HCT116 (cell line): ENCODE results near the gene FHL3. TPM values are rescaled to one million over a fixed set of nuclear protein-coding genes. Genes with fewer than 3 reads are reported as not detected.

Experiments used
- ATAC-seq: fragments of 200-7000 bp; cut with Tn5 transposase; 2 replicates; pipeline ENCODE4 v1.9.1; 2020; ENCODE audit warnings: mild to moderate bottlenecking, moderate library complexity
- BruUV-seq: library from RNA; stranded (reverse); fragments of 400-500 nt; replicated peaks from 2 replicates; lab custom pipeline; 2021; lab: Mats Ljungman, UMichigan
- CTCF ChIA-PET: fragments of 300-600 bp; sonication (Branson Sonifier 250); formaldehyde crosslinking; loops from one replicate; lab custom pipeline; 2021; ENCODE audit warnings: antibody characterized with exemption; lab: Charles Lee
- POLR2A ChIA-PET: fragments of 300-600, 350-600 bp; sonication (Branson Sonifier 250); formaldehyde crosslinking; loops from one replicate; lab custom pipeline; 2021; ENCODE audit warnings: antibody characterized with exemption; lab: Charles Lee
- RAD21 ChIA-PET, 2 experiments: fragments of 300-600 bp; sonication (Branson Sonifier 250); formaldehyde crosslinking; loops; one replicate each; lab custom pipeline; 2023; ENCODE audit warnings: low total read pairs in 2 of 2; ENCODE audit not compliant: uncharacterized antibody in 2 of 2, unreplicated experiment in 2 of 2, low non-redundant PET in 1 of 2; lab: Charles Lee
- DNase-seq: peaks from one replicate; pipeline ENCODE4 v3.0.0-alpha.2; 2010; ENCODE audit warnings: low read depth, low spot score
- H2AFZ ChIP-seq: fragments of 200-600 bp; shearing (Covaris generic), sonication (generic); 2 replicates; pipeline ENCODE4 v1.6.1; 2017; ENCODE audit warnings: low read depth, mixed run types, mixed read lengths, antibody characterized with exemption, low read length; ENCODE audit not compliant: poor library complexity, severe bottlenecking
- H3K27ac ChIP-seq: 2 replicates; pipeline ENCODE4 v1.5.1; 2012; ENCODE audit warnings: low read depth, low read length
- H3K27me3 ChIP-seq: fragments of 200-600 bp; sonication (generic); 2 replicates; pipeline ENCODE4 v1.6.1; 2016; ENCODE audit warnings: mixed run types, low read length, mixed read lengths; ENCODE audit not compliant: insufficient read depth
- H3K36me3 ChIP-seq, 2 experiments: fragments of 200-500 bp in 1 of 2; fragments of 200-600 bp in 1 of 2; sonication (Bioruptor generic) in 1 of 2; sonication (generic) in 1 of 2; 2 replicates each; pipeline versions ENCODE4 v1.5.1 to v1.6.1; 2014 to 2016; ENCODE audit warnings: low read length in 2 of 2, inconsistent platforms in 1 of 2, mixed read lengths in 1 of 2, mixed run types in 1 of 2; ENCODE audit not compliant: insufficient read depth in 2 of 2, control insufficient read depth in 1 of 2
- H3K4me1 ChIP-seq, 2 experiments: fragments of 200-600 bp in 1 of 2; sonication (generic) in 1 of 2; 2 replicates each; pipeline versions ENCODE4 v1.5.1 to v1.6.1; 2012 to 2017; ENCODE audit warnings: low read length in 2 of 2, inconsistent platforms in 1 of 2, mild to moderate bottlenecking in 1 of 2, mixed read lengths in 1 of 2, mixed run types in 1 of 2, moderate library complexity in 1 of 2; ENCODE audit not compliant: insufficient read depth in 2 of 2, control insufficient read depth in 1 of 2
- H3K4me2 ChIP-seq: fragments of 200-600 bp; sonication (generic); 2 replicates; pipeline ENCODE4 v1.6.1; 2017; ENCODE audit warnings: mixed run types, low read length, mixed read lengths
- H3K4me3 ChIP-seq, 2 experiments: fragments of 200-600 bp in 1 of 2; sonication (generic) in 1 of 2; replicated peaks in 1 of 2; 2 replicates each; pipeline ENCODE4 v1.5.1; 2011 to 2016; ENCODE audit warnings: low read length in 2 of 2, control low read depth in 1 of 2, low read depth in 1 of 2, mild to moderate bottlenecking in 1 of 2, mixed read lengths in 1 of 2, mixed run types in 1 of 2
- H3K79me2 ChIP-seq: fragments of 200-600 bp; sonication (generic); 2 replicates; pipeline ENCODE4 v1.6.1; 2017; ENCODE audit warnings: mild to moderate bottlenecking, mixed run types, low read length, moderate library complexity, mixed read lengths; ENCODE audit not compliant: insufficient read depth
- H3K9ac ChIP-seq: fragments of 200-600 bp; sonication (generic); 2 replicates; pipeline ENCODE4 v1.6.1; 2016; ENCODE audit warnings: low read length, mixed read lengths
- H3K9me2 ChIP-seq: fragments of 200-600 bp; sonication (generic), shearing (Covaris generic); 2 replicates; pipeline ENCODE4 v1.6.1; 2017; ENCODE audit warnings: mixed run types, mild to moderate bottlenecking, moderate library complexity; ENCODE audit not compliant: insufficient read depth
- H3K9me3 ChIP-seq, 2 experiments: fragments of 200-500 bp in 1 of 2; fragments of 200-600 bp in 1 of 2; sonication (Bioruptor generic) in 1 of 2; sonication (generic) in 1 of 2; 2 replicates each; pipeline ENCODE4 v1.6.1; 2014 to 2017; ENCODE audit warnings: low read length in 2 of 2, mixed read lengths in 2 of 2, inconsistent platforms in 1 of 2, low read depth in 1 of 2, mild to moderate bottlenecking in 1 of 2, mixed run types in 1 of 2, moderate library complexity in 1 of 2; ENCODE audit not compliant: control insufficient read depth in 1 of 2, insufficient read depth in 1 of 2
- H4K20me1 ChIP-seq: fragments of 200-600 bp; sonication (generic), shearing (Covaris generic); 2 replicates; pipeline ENCODE4 v1.6.1; 2017; ENCODE audit warnings: mixed run types, mild to moderate bottlenecking, moderate library complexity; ENCODE audit not compliant: insufficient read depth
- CEBPB ChIP-seq: IDR thresholded peaks from 2 replicates; pipeline ENCODE4 v1.6.1; 2012; ENCODE audit warnings: low read depth
- EGR1 ChIP-seq: IDR thresholded peaks from 2 replicates; pipeline ENCODE4 v1.6.1; 2012; ENCODE audit warnings: low read depth
- ELF1 ChIP-seq: IDR thresholded peaks from 2 replicates; pipeline ENCODE4 v1.6.1; 2012; ENCODE audit warnings: low read depth, borderline replicate concordance
- EZH2 ChIP-seq: fragments of 200-600 bp; sonication (generic); IDR thresholded peaks from 2 replicates; pipeline ENCODE4 v1.6.1; 2017; ENCODE audit warnings: antibody characterized with exemption, mixed run types
- EZH2phosphoT487 ChIP-seq: fragments of 200-600 bp; IDR thresholded peaks from 2 replicates; pipeline ENCODE4 v1.6.1; 2018; ENCODE audit warnings: antibody characterized with exemption, borderline replicate concordance
- FOSL1 ChIP-seq: IDR thresholded peaks from 2 replicates; pipeline ENCODE4 v1.6.1; 2012; ENCODE audit warnings: low read depth
- JUND ChIP-seq: IDR thresholded peaks from 2 replicates; pipeline ENCODE4 v1.6.1; 2012
- POLR2AphosphoS5 ChIP-seq: IDR thresholded peaks from 2 replicates; pipeline ENCODE4 v1.6.1; 2011; ENCODE audit warnings: mild to moderate bottlenecking, low read depth, low read length, moderate library complexity
- RAD21 ChIP-seq: IDR thresholded peaks from 2 replicates; pipeline ENCODE4 v1.6.1; 2012; ENCODE audit warnings: low read depth, mild to moderate bottlenecking
- SRF ChIP-seq: IDR thresholded peaks from 2 replicates; pipeline ENCODE4 v1.6.1; 2012; ENCODE audit warnings: low read depth
- intact Hi-C: fragments of 100-400 bp; cut with micrococcal nuclease; formaldehyde crosslinking; loops from 2 replicates; pipeline ENCODE4 v1.10.0; 2022
- total RNA-seq: library from RNA; stranded (reverse); gene quantifications from one replicate; pipeline ENCODE4 v1.2.1, GENCODE V29; 2021; ENCODE audit not compliant: unreplicated experiment
- TF ChIP-seq, protein P1 (sequence below): IDR thresholded peaks from 2 replicates; pipeline ENCODE4 v1.6.1; 2012; ENCODE audit warnings: low read depth
- TF ChIP-seq, protein P2 (sequence below): IDR thresholded peaks from 2 replicates; pipeline ENCODE4 v1.6.1; 2012
- TF ChIP-seq, protein P3 (sequence below), 3 experiments: fragments of 200-600 bp in 1 of 3; sonication (generic) in 1 of 3; IDR thresholded peaks in 2 of 3; conservative IDR thresholded peaks in 1 of 3; 2 replicates each; pipeline ENCODE4 v1.5.1; 2012 to 2017; ENCODE audit warnings: low read depth in 2 of 3, low read length in 2 of 3, antibody characterized with exemption in 1 of 3, borderline replicate concordance in 1 of 3, control low read depth in 1 of 3, mild to moderate bottlenecking in 1 of 3, mixed read lengths in 1 of 3, mixed run types in 1 of 3, moderate library complexity in 1 of 3; ENCODE audit not compliant: insufficient read depth in 1 of 3

The FHL3 gene
- total RNA-seq, 1 experiment from 2014 or later, result 22.5 TPM

DNA sequence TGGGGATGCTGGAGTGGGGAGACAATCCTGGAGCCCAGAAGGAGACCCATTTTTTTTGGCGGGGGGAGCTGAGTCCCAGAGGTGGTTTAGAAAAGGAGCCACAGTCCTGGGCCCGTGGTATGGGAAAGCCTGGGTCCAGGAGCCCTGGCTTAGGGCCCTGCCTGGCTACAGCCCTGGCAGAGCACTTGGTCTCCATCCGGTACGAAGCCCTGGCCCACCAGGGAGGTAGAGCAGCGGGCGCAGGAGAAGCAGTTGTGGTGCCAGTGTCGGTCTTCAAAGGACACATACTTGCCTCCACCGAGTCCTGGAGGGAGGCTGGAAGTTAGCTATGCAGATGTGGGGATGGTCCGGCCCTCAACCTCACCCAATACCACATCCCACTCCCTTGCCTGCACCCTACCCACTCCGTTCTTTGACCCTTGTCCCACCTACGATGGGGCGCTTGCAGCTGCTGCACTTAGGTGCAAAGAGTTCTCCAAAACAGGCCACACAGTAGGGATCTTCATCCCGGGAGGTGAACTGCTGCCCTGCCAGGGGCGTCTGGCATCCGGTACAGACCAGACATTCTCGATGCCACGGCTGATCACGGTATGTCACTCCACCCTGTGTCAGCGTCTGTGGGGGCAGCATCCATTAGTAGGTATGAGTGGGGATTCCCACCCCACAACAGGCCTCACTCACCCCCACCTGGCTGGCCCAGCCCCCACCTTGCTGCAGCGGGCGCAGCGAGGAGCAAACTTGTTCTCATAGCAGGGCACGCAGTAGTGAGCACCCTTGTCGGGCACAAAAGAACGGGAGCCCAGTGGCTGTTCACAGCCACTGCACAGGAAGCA, 7.8 kb downstream of the FHL3 start:
- DNase-seq (no peak), ATAC-seq (no peak)
- no TSS peak for BruUV-seq
- H3K4me2 ChIP-seq, result no peak overlapping the region
- H3K79me2 ChIP-seq, result peaks cover 29% of the 10 kb centered on the region
- no peaks in the 10 kb centered on the region for H3K27me3 ChIP-seq
- H3K9me2 ChIP-seq, result no peaks in the 10 kb centered on the region
- H3K4me3 ChIP-seq, result no peak overlapping the region
- H3K9ac ChIP-seq, result no peak overlapping the region
- TF ChIP-seq, protein P1, sequence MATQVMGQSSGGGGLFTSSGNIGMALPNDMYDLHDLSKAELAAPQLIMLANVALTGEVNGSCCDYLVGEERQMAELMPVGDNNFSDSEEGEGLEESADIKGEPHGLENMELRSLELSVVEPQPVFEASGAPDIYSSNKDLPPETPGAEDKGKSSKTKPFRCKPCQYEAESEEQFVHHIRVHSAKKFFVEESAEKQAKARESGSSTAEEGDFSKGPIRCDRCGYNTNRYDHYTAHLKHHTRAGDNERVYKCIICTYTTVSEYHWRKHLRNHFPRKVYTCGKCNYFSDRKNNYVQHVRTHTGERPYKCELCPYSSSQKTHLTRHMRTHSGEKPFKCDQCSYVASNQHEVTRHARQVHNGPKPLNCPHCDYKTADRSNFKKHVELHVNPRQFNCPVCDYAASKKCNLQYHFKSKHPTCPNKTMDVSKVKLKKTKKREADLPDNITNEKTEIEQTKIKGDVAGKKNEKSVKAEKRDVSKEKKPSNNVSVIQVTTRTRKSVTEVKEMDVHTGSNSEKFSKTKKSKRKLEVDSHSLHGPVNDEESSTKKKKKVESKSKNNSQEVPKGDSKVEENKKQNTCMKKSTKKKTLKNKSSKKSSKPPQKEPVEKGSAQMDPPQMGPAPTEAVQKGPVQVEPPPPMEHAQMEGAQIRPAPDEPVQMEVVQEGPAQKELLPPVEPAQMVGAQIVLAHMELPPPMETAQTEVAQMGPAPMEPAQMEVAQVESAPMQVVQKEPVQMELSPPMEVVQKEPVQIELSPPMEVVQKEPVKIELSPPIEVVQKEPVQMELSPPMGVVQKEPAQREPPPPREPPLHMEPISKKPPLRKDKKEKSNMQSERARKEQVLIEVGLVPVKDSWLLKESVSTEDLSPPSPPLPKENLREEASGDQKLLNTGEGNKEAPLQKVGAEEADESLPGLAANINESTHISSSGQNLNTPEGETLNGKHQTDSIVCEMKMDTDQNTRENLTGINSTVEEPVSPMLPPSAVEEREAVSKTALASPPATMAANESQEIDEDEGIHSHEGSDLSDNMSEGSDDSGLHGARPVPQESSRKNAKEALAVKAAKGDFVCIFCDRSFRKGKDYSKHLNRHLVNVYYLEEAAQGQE, result no peak
- no peak for TF ChIP-seq JUND
- TF ChIP-seq, protein P2, sequence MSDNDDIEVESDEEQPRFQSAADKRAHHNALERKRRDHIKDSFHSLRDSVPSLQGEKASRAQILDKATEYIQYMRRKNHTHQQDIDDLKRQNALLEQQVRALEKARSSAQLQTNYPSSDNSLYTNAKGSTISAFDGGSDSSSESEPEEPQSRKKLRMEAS, result no peak
- TF ChIP-seq EGR1, result no peak
- no peak for TF ChIP-seq SRF
- TF ChIP-seq CEBPB, result no peak
- TF ChIP-seq RAD21, result no peak
- no peak for TF ChIP-seq EZH2phosphoT487
- TF ChIP-seq FOSL1, result no peak
- no peak for TF ChIP-seq EZH2
- no peak for TF ChIP-seq POLR2AphosphoS5
- TF ChIP-seq, protein P3, sequence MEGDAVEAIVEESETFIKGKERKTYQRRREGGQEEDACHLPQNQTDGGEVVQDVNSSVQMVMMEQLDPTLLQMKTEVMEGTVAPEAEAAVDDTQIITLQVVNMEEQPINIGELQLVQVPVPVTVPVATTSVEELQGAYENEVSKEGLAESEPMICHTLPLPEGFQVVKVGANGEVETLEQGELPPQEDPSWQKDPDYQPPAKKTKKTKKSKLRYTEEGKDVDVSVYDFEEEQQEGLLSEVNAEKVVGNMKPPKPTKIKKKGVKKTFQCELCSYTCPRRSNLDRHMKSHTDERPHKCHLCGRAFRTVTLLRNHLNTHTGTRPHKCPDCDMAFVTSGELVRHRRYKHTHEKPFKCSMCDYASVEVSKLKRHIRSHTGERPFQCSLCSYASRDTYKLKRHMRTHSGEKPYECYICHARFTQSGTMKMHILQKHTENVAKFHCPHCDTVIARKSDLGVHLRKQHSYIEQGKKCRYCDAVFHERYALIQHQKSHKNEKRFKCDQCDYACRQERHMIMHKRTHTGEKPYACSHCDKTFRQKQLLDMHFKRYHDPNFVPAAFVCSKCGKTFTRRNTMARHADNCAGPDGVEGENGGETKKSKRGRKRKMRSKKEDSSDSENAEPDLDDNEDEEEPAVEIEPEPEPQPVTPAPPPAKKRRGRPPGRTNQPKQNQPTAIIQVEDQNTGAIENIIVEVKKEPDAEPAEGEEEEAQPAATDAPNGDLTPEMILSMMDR (IDR thresholded peaks at IDR 0.05 in 2 of 3, conservative IDR thresholded peaks at IDR 0.05 in 1 of 3; ENCODE audit: borderline replicate concordance in 1 of 3, insufficient read depth in 1 of 3, low read depth in 2 of 3, low read length in 2 of 3), result no peak
- TF ChIP-seq ELF1, result no peak
- H3K9me3 ChIP-seq, result no peaks in the 10 kb centered on the region
- ChIA-PET CTCF (no interaction called here), POLR2A (no interaction called here), RAD21 (no interaction called here)
- intact Hi-C loops, result no loop called here
- no peak overlapping the region; the same call in 1 of the 2 replicates for H3K27ac ChIP-seq
- peaks cover 31 to 38% of the 10 kb centered on the region in 2 experiments for H3K4me1 ChIP-seq
- H3K36me3 ChIP-seq, result peaks cover 16 to 18% of the 10 kb centered on the region in 2 experiments; a peak in 3 of 4 replicates
- no peak overlapping the region for H2AFZ ChIP-seq
- H4K20me1 ChIP-seq, result no peaks in the 10 kb centered on the region
